ENCODE measurements around the gene BRD1. TPM values are rescaled to one million over a fixed set of nuclear protein-coding genes. Genes with fewer than 3 reads are reported as not detected.

BRD1 gene
- 11.0 to 17.5 TPM (median 15.1 TPM) in 5 replicates for total RNA-seq (2022; extraction: Qiagen RNA extraction; ENCODE audit: low read depth)

DNA sequence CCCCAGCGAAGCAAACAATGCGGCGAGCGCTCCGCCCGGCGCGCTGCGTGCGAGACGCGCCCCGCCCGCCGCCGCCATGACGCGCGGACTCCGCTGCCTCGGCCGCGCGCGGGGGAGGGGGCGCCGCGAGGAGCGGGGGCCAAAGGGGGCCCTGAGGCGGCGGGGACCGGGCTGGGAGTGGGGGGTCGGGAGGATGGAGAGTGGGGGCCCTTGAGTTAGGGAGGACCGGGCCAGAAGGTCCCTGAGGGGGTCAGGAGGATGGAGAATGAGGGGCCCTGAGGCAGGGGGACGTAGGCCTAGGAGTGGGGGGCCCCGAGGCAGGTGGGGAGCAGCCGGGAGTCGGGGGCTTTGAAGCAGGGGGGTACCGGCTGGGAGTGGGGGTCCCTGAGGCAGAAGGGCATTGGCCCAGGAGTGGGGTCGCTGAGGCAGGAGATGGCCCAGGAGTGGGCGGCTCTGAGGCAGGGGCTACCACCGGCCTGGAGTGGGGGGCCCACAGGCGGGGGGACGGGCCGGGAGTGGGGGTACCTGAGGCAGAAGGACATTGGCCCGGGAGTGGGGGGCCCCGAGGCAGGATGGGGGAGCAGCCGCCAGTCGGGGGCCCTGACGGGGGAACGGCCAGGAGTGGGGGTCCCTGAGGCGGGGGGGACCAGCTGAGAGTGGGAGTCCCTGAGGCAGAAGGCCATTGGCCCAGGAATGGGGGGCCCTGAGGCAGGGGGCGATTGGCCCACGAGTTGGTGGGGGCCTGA, at the start of gene BRD1:
Gene BRD1, minus strand, starts transcription at position 21 of the 746 bp plus-strand sequence. CDS start 3,556 bp downstream, outside the sequence.

DNA sequence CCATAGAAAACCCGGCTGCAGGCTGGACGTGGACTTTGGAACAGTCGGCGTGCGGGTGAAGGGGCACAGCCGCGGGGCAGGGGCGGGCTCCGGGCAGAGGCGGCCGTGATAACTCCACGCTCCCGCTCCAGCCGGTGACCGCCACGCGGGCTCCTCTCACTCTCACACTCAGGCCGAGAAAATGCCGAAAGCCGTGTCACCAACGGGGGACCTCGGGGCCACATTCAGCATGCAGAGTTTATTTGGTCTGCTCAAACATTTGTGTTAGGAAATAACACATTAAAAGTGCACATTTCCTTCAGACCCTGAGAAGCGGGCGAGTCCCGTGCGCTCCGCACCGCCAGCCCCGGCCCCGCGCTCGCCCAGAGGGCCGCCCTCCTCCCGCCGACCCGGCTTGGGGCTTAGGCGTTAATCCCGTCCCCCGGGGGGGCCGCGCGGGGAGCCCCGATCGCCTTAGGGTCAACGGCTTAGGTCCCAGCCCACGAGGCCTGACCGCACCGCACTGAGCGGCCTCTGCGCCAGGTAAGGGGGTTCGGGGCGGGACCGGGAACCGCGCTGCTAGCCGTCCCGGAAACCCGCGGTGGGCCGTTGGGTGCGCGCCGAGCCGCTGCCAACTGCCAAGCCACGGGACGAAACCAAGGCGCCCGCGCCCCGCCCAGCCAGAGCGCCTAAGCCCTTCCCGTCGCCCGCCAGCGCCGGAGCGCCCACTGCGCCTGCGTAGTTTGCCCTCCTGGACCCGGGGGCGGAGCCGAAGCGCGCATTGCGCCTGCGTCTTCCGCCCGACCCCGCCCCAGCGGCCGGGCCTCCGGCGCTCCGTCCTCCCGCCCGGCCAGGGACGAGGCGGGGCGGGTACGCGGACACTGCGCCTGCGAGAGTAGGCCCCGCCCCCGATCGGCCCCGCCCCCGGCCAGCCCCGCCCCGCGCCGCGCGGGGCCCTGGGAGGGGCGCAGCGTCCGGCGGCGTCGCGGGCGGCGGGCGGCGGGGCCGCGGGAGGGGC, 25.5 kb upstream of the BRD1 start, which contains the start of gene ZBED4:
Gene ZBED4, plus strand, starts transcription at position 947 of the 997 bp plus-strand sequence. CDS start 29,819 bp downstream, outside the sequence.

Other genes with a start within 250 kb of the BRD1 start
- gene ZBED4, start 26.0 kb upstream of the BRD1 start, total RNA-seq (2022; extraction: Qiagen RNA extraction; ENCODE audit: low read depth) = 7.9 to 12.7 TPM (median 11.9 TPM) in 5 replicates
- 5.1 to 13.8 TPM (median 11.0 TPM) in 5 replicates for gene ALG12, start 90.6 kb upstream of the BRD1 start, total RNA-seq (2022; extraction: Qiagen RNA extraction; ENCODE audit: low read depth)
- gene CRELD2, start 90.8 kb upstream of the BRD1 start, total RNA-seq (2022; extraction: Qiagen RNA extraction; ENCODE audit: low read depth) = 15.3 to 31.4 TPM (median 28.1 TPM) in 5 replicates
- 23.0 to 64.0 TPM (median 52.7 TPM) in 5 replicates for gene PIM3, start 132.9 kb upstream of the BRD1 start, total RNA-seq (2022; extraction: Qiagen RNA extraction; ENCODE audit: low read depth)
- gene IL17REL, start 184.9 kb upstream of the BRD1 start, total RNA-seq (2022; extraction: Qiagen RNA extraction; ENCODE audit: low read depth) = 0.06 TPM in 1 of 5 replicates, not detected in the others
- gene TTLL8, start 230.4 kb upstream of the BRD1 start, total RNA-seq (2022; extraction: Qiagen RNA extraction; ENCODE audit: low read depth) = not detected in 5 replicates